Right atrium auricular region (tissue), 2 donors: Measurements from ENCODE around the gene CDC23. TPM values are rescaled to one million over a fixed set of nuclear protein-coding genes. Genes with fewer than 3 reads are reported as not detected.
A peak's percentile ranks its signal among the peaks of the same experiment; 100 is the strongest.

Experiments
- DNase-seq: peaks from one replicate; pipeline ENCODE4 v3.0.0-alpha.2; 2019; ENCODE audit warnings: low spot score
- H3K27ac ChIP-seq, 2 donors: fragments of 200-600 bp; sonication (generic); 1 replicate in 1 of 2; 2 replicates in 1 of 2; pipeline ENCODE4 v1.5.1; 2016 to 2019
- H3K27me3 ChIP-seq, 2 donors: fragments of 200-600 bp; sonication (generic); one replicate each; pipeline versions ENCODE4 v1.5.1 to v1.6.0; 2017 to 2019
- H3K36me3 ChIP-seq: fragments of 200-600 bp; sonication (generic); one replicate; pipeline ENCODE4 v1.5.1; 2016
- H3K4me1 ChIP-seq, 2 donors: fragments of 200-600 bp; sonication (generic); one replicate each; pipeline versions ENCODE4 v1.5.1 to v1.6.0; 2017 to 2019
- H3K4me3 ChIP-seq, 2 donors: fragments of 200-600 bp; sonication (generic); 1 replicate in 1 of 2; 2 replicates in 1 of 2; pipeline ENCODE4 v1.5.1; 2017 to 2019; ENCODE audit warnings: mild to moderate bottlenecking in 1 of 2, moderate library complexity in 1 of 2
- H3K9me3 ChIP-seq, 2 donors: fragments of 200-600 bp; sonication (generic); one replicate each; pipeline ENCODE4 v1.5.1; 2019
- total RNA-seq, 2 donors: library from RNA; depleted of rRNA; stranded (reverse); fragments of >200 nt; gene quantifications; one replicate each; pipeline ENCODE4 v1.1.0, GENCODE V29; 2016
- TF ChIP-seq, protein P1 (sequence below), 2 donors: fragments of 200-600 bp; sonication (generic); IDR thresholded peaks; one replicate each; pipeline ENCODE4 v1.5.1; 2019; ENCODE audit warnings: antibody characterized with exemption in 2 of 2

CDC23 gene
- total RNA-seq, 2 donors from 2014 or later = 9.2 to 11.6 TPM

DNA sequence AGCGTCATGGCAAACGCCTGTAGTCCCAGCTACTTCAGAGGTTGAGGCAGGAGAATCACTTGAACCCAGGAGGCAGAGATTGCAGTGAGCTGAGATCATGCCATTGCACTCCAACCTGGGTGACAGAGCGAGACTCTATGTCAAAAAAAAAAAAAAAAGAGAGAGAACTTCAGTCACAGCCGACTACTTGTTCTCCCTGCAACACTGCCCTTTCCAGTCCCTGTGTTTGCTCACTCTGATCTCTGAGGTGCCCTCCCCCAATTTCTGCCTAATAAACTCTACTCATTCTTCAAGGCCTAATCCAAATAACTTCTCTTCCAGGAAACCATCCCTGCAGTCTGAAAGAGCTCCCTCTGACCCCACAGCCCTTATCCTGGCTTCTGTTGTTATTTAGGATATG lies 33.2 kb upstream of the CDC23 start:
- TF ChIP-seq, protein P1, sequence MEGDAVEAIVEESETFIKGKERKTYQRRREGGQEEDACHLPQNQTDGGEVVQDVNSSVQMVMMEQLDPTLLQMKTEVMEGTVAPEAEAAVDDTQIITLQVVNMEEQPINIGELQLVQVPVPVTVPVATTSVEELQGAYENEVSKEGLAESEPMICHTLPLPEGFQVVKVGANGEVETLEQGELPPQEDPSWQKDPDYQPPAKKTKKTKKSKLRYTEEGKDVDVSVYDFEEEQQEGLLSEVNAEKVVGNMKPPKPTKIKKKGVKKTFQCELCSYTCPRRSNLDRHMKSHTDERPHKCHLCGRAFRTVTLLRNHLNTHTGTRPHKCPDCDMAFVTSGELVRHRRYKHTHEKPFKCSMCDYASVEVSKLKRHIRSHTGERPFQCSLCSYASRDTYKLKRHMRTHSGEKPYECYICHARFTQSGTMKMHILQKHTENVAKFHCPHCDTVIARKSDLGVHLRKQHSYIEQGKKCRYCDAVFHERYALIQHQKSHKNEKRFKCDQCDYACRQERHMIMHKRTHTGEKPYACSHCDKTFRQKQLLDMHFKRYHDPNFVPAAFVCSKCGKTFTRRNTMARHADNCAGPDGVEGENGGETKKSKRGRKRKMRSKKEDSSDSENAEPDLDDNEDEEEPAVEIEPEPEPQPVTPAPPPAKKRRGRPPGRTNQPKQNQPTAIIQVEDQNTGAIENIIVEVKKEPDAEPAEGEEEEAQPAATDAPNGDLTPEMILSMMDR (IDR thresholded peaks at IDR 0.05) = no peak
- Histone ChIP-seq H3K27ac (no peak overlapping the region), H3K4me1 (peaks cover 0 to 11% of the 10 kb centered on the region in 2 donors), H3K4me3 (no peak overlapping the region), H3K9me3 (no peaks in the 10 kb centered on the region), H3K36me3 (no peaks in the 10 kb centered on the region), H3K27me3 (no peaks in the 10 kb centered on the region)
- DNase-seq = no peak

DNA sequence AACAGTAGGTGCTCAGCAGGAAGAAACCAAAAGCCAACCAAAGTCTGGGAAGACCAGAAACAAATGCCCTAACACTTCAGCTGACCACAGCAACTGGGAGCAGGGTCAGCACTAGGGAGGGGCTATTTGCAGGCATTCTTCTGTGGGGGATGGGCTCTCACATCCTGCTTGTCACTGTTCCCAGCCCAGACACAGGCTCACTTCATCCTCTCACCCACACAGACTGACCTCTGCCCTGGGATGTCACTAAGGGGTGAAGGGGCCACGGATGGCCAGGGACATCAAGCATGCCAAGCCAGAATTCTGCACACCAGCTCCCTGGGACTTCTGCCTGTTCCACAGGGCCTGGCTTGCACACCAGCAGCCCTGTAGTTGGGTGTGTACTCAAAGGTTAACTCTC lies 32.6 kb upstream of the CDC23 start:
- H3K9me3 ChIP-seq = no peaks in the 10 kb centered on the region
- no peaks in the 10 kb centered on the region for H3K27me3 ChIP-seq
- no peak overlapping the region for H3K27ac ChIP-seq
- peaks cover 0 to 14% of the 10 kb centered on the region in 2 donors for H3K4me1 ChIP-seq
- H3K36me3 ChIP-seq = no peaks in the 10 kb centered on the region
- H3K4me3 ChIP-seq = no peak overlapping the region
- TF ChIP-seq, protein P1 (IDR thresholded peaks at IDR 0.05) = no peak
- DNase-seq = no peak

DNA sequence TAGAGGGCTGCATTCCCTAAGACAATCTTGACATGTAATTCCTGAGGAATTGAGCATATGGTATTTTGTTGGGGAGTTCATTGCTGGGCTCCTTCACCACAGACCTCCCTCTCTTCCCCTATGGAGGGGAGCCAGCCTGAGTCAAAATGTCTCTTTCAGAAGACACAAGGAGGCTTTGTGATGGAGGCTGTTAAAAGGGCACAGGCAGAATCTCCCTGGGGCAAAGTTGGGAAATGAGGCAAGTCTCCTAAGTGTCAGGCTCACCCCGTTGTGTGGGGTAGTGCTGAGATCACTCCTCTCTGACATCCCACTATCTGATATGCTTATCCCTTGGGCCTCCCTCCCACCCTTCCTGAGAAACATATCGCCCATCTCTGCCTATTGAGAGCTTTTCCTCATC lies 30.7 kb upstream of the CDC23 start:
- Histone ChIP-seq H3K9me3 (no peaks in the 10 kb centered on the region), H3K27me3 (no peaks in the 10 kb centered on the region), H3K36me3 (no peaks in the 10 kb centered on the region), H3K4me3 (no peak overlapping the region), H3K4me1 (peaks cover 0 to 14% of the 10 kb centered on the region in 2 donors), H3K27ac (no peak overlapping the region)
- no peak for DNase-seq
- TF ChIP-seq, protein P1 (IDR thresholded peaks at IDR 0.05) = no peak

DNA sequence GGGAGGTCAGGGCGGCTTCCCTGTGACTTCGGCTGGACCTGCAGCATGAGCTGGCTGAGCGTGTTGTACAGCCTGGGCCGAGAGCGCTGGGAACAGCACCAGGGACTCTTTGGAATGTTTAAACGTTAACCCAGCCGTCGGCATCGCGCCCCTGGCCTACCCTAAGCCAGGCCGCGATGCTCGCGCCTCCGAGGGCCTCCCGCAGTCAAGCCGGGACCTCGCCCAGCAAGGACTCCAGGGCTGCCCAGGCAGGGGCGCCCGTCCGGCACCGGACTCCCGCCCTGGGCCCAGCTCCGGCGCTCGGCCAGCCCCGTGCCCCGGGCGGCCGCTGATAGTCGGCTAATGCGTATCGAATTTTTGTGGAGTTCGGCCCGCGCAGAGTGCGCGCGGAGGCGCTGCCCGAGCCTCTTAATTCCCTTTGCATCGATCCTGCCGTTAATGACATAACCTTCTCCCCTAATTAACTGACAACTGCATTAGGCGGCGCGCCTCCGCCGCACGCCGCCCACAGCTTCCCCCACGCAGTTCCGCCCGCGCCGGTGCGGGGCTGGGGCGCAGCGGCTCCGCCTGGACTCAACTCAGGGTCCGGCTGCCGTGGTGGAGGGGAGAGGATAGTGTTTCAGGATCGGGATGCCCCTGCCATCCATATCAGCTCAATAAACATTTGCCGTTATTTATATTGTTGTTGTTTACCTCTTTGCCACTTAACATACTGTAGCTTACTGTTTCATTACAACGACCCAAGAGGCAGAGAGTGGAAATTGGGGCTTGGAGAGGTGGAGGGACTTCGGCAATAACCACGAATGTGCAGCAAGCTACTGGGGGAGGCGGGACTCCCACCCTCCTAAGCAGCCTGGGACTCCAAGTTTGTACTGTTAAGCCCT lies 28.8 kb upstream of the CDC23 start:
- Histone ChIP-seq H3K4me3 (peak overlapping the region; percentile 36 to 52), H3K36me3 (no peaks in the 10 kb centered on the region), H3K4me1 (peaks cover 0 to 14% of the 10 kb centered on the region in 2 donors), H3K27me3 (no peaks in the 10 kb centered on the region), H3K27ac (no peak overlapping the region), H3K9me3 (no peaks in the 10 kb centered on the region)
- TF ChIP-seq, protein P1 (IDR thresholded peaks at IDR 0.05) = peak in 1 of 2 donors; percentile 20
- no peak for DNase-seq

DNA sequence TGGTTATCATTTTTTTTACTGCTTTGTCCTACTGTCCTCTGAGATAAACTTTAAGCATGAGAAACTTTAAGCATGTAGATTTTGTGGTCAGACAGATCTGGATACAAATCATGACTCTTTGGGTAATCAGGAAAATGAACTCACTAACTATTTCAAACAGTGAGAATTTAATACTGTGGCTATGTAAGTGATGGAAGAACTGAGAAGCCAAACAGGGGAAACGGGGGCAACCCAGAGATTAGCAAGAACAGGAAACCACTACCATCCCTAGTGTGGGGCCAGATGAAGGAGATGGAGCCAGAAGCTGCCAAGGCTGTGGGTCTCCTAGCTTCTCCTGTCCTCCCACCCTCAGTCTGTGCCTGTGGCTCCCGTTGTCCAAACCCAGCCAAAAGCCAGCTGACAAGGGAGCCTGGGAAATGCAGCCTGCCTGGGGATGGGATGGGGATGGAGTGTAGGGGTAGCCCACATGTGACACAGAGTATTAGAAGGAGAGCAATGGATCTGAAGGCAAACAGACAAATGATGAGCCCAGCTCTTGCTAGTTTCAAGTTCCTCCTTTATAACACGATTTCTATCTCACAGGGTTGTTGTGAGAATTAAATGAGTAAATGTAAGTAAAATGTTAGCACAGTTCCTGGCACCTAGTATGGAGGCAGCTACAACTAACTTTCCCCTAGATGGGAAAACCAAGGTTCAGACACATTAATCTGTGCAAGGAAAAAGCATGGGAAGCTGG lies 27.7 kb upstream of the CDC23 start:
- H3K4me3 ChIP-seq = no peak overlapping the region
- H3K27ac ChIP-seq = no peak overlapping the region
- TF ChIP-seq, protein P1 (IDR thresholded peaks at IDR 0.05) = no peak
- no peaks in the 10 kb centered on the region for H3K27me3 ChIP-seq
- no peaks in the 10 kb centered on the region for H3K36me3 ChIP-seq
- H3K4me1 ChIP-seq = peaks cover 0 to 14% of the 10 kb centered on the region in 2 donors
- H3K9me3 ChIP-seq = no peaks in the 10 kb centered on the region
- no peak for DNase-seq
